GM20000 (cell line): ENCODE measurements around the gene CCDC88C.
"Not testable (repeated sequence)": the region's sequence is repeated elsewhere in the genome, so short reads cannot be mapped to it uniquely, and the experiment has no call there.

Experiments used
- DNase-seq: peaks from one replicate; pipeline ENCODE4 v3.0.0; 2012; ENCODE audit warnings: low spot score
- CTCF ChIP-seq: IDR thresholded peaks from 2 replicates; pipeline ENCODE4 v1.5.1; 2012; ENCODE audit warnings: mild to moderate bottlenecking, control low read depth; ENCODE audit errors: extremely low read depth, missing control alignments

The CCDC88C gene

DNA sequence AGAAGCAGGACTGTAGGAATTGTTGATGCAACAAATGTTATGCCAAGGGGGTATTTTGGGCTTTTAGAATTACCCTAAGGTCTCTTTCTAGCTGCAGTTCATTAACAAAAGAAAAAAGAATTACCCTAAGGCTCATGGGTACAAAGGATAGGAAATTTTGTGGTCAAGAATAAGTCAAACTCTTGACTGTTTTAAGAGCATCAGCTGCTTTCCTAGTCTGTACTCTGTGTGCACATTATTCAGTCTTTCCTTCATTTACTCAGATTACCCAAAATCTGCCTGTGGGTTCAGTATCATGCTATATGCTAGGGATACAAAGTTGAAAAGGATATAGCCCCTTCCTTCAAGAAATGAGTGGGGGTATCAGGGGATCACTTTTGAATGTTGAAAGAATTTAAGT lies 36.5 kb upstream of the CCDC88C start:
- DNase-seq: no peak
- no peak for TF ChIP-seq CTCF

GRCh38 chr14:91453744-91454143 lies 36.1 kb upstream of the CCDC88C start:
- DNase-seq: no peak
- no peak for TF ChIP-seq CTCF

- no peak for TF ChIP-seq CTCF
- DNase-seq: no peak
Observed at GRCh38 chr14:91444335-91445020, 26.9 kb upstream of the CCDC88C start.

GRCh38 chr14:91439345-91439744 lies 21.7 kb upstream of the CCDC88C start:
- TF ChIP-seq CTCF: no peak
- no peak for DNase-seq

- TF ChIP-seq CTCF: no peak
- no peak for DNase-seq
Observed at GRCh38 chr14:91438845-91439244, 21.2 kb upstream of the CCDC88C start.

DNA sequence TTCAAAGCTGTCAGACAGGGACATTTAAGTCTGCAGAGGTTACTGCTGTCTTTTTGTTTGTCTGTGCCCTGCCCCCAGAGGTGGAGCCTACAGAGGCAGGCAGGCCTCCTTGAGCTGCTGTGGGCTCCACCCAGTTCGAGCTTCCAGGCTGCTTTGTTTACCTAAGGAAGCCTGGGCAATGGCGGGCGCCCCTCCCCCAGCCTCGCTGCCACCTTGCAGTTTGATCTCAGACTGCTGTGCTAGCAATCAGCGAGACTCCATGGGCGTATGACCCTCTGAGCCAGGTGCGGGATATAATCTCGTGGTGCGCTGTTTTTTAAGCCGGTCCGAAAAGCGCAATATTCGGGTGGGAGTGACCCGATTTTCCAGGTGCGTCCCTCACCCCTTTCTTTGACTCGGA lies 18.6 kb upstream of the CCDC88C start:
- DNase-seq: not testable (repeated sequence)

- no peak for DNase-seq
- no peak for TF ChIP-seq CTCF
Observed at GRCh38 chr14:91429385-91429784, 11.8 kb upstream of the CCDC88C start.

GRCh38 chr14:91428931-91429330 lies 11.3 kb upstream of the CCDC88C start:
- DNase-seq: not testable (repeated sequence)

DNA sequence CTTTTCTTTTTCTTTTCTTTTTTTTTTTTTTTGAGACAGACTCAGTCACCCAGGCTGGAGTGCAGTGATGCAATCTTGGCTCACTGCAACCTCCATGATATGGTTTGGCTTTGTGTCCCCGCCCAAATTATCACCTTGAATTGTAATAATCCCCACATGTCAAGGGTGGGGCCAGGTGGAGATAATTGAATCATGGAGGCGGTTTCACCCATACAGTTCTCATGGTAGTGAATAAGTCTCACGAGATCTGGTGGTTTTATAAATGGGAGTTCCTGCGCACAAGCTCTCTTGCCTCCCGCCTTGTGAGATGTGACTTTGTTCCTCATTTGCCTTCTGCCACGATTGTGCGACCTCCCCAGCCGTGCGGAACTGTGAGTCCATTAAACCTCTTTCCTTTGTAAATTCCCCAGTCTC lies 7.9 kb upstream of the CCDC88C start:
- DNase-seq: not testable (repeated sequence)
